Activated CD4-positive, alpha-beta T cell treated with anti-CD3 and anti-CD28 coated beads, Interleukin-2, amount 10 ng/mL, durations not matched to agents 7 days and 5 days (primary cell): ENCODE results near the gene BCAP31. TPM values are rescaled to one million over a fixed set of nuclear protein-coding genes. Genes with fewer than 3 reads are reported as not detected.

Experiments used
- total RNA-seq, 2 experiments: library from RNA; stranded (reverse); gene quantifications; one replicate each; pipeline ENCODE4 v1.2.3, GENCODE V29; 2021

BCAP31 gene
- total RNA-seq, 2 experiments from 2014 or later: 142 to 148 TPM

Other genes with a start within 250 kb of the BCAP31 start
- gene BGN, start 229.4 kb downstream of the BCAP31 start, total RNA-seq: not detected
- under 1 TPM in 1 of 2 experiments, not detected in 1; 0.05 TPM for gene ATP2B3, start 206.7 kb downstream of the BCAP31 start, total RNA-seq
- 10 to 100 TPM; 22.5 to 23.8 TPM for gene CCNQ, start 125.2 kb downstream of the BCAP31 start, total RNA-seq
- not detected for gene DUSP9, start 77.2 kb downstream of the BCAP31 start, total RNA-seq
- gene PNCK, start 50.6 kb downstream of the BCAP31 start, total RNA-seq: not detected
- gene SLC6A8, start 36.5 kb downstream of the BCAP31 start, total RNA-seq: under 1 TPM; 0.65 to 0.69 TPM
- 10 to 100 TPM; 15.4 to 16.0 TPM for gene ABCD1, start 469 bp upstream of the BCAP31 start, total RNA-seq
- under 1 TPM; 0.23 to 0.35 TPM for gene PLXNB3, start 39.9 kb upstream of the BCAP31 start, total RNA-seq
- not detected for gene SRPK3, start 56.7 kb upstream of the BCAP31 start, total RNA-seq
- gene IDH3G, start 70.0 kb upstream of the BCAP31 start, total RNA-seq: 10 to 100 TPM; 60.1 to 64.8 TPM
- gene SSR4, start 70.3 kb upstream of the BCAP31 start, total RNA-seq: 100 to 1,000 TPM; 193 to 203 TPM
- under 1 TPM; 0.32 to 0.60 TPM for gene PDZD4, start 106.2 kb upstream of the BCAP31 start, total RNA-seq
- 1 to 10 TPM; 1.9 to 2.1 TPM for gene L1CAM, start 161.8 kb upstream of the BCAP31 start, total RNA-seq
- not detected for gene AVPR2, start 180.3 kb upstream of the BCAP31 start, total RNA-seq
- gene ARHGAP4, start 201.9 kb upstream of the BCAP31 start, total RNA-seq: 100 to 1,000 TPM; 303 to 334 TPM
- 10 to 100 TPM; 72.9 to 83.2 TPM for gene NAA10, start 210.7 kb upstream of the BCAP31 start, total RNA-seq
- gene RENBP, start 220.3 kb upstream of the BCAP31 start, total RNA-seq: 10 to 100 TPM; 14.2 to 16.5 TPM
- 100 to 1,000 TPM; 116 to 121 TPM for gene HCFC1, start 247.4 kb upstream of the BCAP31 start, total RNA-seq
- gene TMEM187, start 248.4 kb upstream of the BCAP31 start, total RNA-seq: 1 to 10 TPM; 7.9 to 8.5 TPM